ENCODE measurements around the gene FIG4.

FIG4 gene

DNA sequence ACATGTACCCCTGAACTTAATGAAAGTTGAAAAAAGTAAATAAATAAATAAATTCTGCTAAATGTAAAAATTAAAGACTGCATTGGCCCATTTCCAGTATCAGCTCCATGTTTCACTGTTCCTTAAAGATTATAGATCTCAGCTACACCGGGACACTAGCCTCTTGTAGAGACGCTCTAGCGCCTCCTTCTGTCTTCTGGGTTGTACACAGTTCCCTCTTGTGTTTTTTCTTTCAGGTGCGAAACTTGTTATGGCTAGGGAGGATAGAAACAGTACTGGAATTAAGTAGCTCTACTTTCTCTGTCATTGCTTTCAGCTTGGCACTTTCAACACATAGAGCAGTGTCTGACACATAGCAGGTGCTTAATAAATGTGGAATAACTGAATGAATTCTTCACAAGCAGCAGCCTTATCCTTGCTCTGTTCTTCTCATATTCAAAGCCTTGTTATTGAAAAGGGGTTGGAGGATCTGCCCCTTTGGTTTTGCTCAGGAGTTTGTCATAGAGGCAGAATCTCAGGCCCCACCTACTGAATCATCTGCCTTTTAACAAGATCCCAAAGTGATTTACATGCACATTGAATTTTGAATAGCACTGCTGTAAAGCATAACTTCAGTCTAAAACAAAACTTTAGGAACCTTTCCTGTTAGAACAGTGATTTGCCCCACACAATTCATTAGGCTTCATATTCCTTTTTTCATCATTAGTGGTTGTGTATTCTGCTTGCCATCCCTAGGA, 92.3 kb downstream of the FIG4 start:
- DNase-seq (ENCODE audit: extremely low read depth, low read depth): no peak
- TF ChIP-seq, protein P1, sequence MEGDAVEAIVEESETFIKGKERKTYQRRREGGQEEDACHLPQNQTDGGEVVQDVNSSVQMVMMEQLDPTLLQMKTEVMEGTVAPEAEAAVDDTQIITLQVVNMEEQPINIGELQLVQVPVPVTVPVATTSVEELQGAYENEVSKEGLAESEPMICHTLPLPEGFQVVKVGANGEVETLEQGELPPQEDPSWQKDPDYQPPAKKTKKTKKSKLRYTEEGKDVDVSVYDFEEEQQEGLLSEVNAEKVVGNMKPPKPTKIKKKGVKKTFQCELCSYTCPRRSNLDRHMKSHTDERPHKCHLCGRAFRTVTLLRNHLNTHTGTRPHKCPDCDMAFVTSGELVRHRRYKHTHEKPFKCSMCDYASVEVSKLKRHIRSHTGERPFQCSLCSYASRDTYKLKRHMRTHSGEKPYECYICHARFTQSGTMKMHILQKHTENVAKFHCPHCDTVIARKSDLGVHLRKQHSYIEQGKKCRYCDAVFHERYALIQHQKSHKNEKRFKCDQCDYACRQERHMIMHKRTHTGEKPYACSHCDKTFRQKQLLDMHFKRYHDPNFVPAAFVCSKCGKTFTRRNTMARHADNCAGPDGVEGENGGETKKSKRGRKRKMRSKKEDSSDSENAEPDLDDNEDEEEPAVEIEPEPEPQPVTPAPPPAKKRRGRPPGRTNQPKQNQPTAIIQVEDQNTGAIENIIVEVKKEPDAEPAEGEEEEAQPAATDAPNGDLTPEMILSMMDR (IDR thresholded peaks at IDR 0.05; ENCODE audit: low read depth, low read length): no peak; the same call in none of the 2 replicates

DNA sequence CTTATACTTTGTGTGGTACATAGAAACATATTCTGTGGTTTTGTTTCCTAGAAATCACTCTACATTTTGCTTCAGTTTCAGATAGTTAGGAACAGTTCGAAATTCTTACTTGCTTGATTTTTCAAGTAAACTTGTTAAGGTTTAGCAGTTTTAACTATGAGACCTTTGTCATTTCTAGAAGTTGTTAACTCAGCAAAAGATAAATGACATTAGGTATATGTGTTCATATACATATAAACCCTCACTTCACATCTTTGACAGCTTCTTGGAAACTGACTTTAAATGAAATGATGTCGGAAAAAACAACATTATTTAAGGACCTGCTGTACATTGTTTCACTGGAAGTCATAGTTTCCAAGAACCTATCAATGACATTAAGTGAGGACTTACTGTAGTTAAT, 96.2 kb downstream of the FIG4 start:
- DNase-seq (ENCODE audit: extremely low read depth, low read depth): no peak
- TF ChIP-seq, protein P1 (IDR thresholded peaks at IDR 0.05; ENCODE audit: low read depth, low read length): no peak

DNA sequence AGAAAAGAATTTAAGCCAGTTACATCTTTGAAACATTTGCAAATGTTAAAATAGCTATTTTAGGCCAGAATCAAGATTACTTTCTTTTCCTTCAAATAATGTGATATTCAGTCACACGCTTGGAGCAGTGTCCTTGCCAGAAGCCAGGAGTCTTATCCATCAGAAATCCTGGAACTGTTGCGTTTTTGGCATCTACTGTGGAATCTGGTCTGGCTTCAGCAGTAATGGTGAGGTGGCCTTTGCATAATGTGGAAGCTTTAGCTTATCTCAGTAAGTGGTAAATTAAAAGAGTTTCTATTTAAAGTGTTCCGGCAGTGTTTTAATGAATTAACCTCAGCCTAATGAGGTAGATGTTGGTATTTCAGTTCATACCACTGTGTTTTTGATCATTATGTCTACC, 97.6 kb downstream of the FIG4 start:
- TF ChIP-seq, protein P1 (IDR thresholded peaks at IDR 0.05; ENCODE audit: low read depth, low read length): no peak
- no peak for DNase-seq (ENCODE audit: extremely low read depth, low read depth)

GRCh38 chr6:109790131-109790530, 99.0 kb downstream of the FIG4 start:
- DNase-seq (ENCODE audit: extremely low read depth, low read depth): peak; percentile 16
- TF ChIP-seq, protein P1 (IDR thresholded peaks at IDR 0.05; ENCODE audit: low read depth, low read length): no peak

GRCh38 chr6:109791301-109791700, 100.2 kb downstream of the FIG4 start:
- no peak for DNase-seq (ENCODE audit: extremely low read depth, low read depth)
- TF ChIP-seq, protein P1 (IDR thresholded peaks at IDR 0.05; ENCODE audit: low read depth, low read length): no peak

- DNase-seq (ENCODE audit: extremely low read depth, low read depth): no peak
- TF ChIP-seq, protein P1 (IDR thresholded peaks at IDR 0.05; ENCODE audit: low read depth, low read length): no peak
These were observed 101.9 kb downstream of the FIG4 start for GRCh38 chr6:109793021-109793420.

DNA sequence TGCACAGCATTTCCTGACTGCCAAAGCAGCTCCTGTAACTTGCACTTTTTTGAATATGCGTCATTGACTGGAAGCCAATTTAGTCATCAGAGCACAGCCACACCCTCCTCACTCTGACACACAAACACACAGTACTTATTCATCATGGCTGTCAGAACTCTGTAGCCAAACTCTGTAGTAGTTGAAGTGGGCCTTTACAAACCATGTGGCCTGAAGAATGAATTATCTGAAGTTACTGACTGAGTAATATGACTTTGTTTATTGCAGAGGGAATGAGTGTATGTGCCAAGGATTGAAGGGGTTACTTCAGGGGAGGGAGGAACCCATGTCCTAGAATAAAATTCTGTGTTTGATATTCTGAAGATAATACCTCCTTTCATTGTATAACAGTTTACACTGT, 102.7 kb downstream of the FIG4 start:
- TF ChIP-seq, protein P1 (IDR thresholded peaks at IDR 0.05; ENCODE audit: low read depth, low read length): no peak
- peak; percentile 74 for DNase-seq (ENCODE audit: extremely low read depth, low read depth)
